Adrenal gland (tissue), 12 donors: ENCODE data around the gene ERCC6L. TPM values are rescaled to one million over a fixed set of nuclear protein-coding genes. Genes with fewer than 3 reads are reported as not detected.

Experiments used
- DNase-seq, 7 donors: peaks; one replicate each; pipeline ENCODE4 v3.0.0-alpha.2; 2019 to 2020
- H3K27ac ChIP-seq, 5 donors: fragments of 200-600 bp; sonication (generic) in 4 of 5; 1 replicate in 3 of 5; 2 replicates in 2 of 5; pipeline versions ENCODE4 v1.5.1 to v1.8.0; 2016 to 2020; ENCODE audit warnings: mild to moderate bottlenecking in 1 of 5
- H3K27me3 ChIP-seq: fragments of 200-600 bp; 2 replicates; pipeline ENCODE4 v1.8.0; 2021
- H3K36me3 ChIP-seq, 2 donors: fragments of 200-600 bp; replicated peaks in 1 of 2; 1 replicate in 1 of 2; 2 replicates in 1 of 2; pipeline versions ENCODE4 v1.5.1 to v1.8.0; 2018 to 2022
- H3K4me1 ChIP-seq, 2 donors: fragments of 200-600 bp; replicated peaks in 1 of 2; 1 replicate in 1 of 2; 2 replicates in 1 of 2; pipeline versions ENCODE4 v1.5.1 to v1.8.0; 2018 to 2021
- H3K4me3 ChIP-seq, 4 donors: fragments of 200-600 bp; sonication (generic) in 3 of 4; one replicate each; pipeline ENCODE4 v1.5.1; 2016 to 2018
- H3K9me3 ChIP-seq, 3 donors: fragments of 200-600 bp; sonication (generic) in 1 of 3; replicated peaks in 1 of 3; 1 replicate in 2 of 3; 2 replicates in 1 of 3; pipeline versions ENCODE4 v1.5.1 to v1.8.0; 2016 to 2021
- CTCF ChIP-seq, 6 experiments: fragments of 450-650 bp in 4 of 6; fragments of 200-600 bp in 2 of 6; sonication (generic) in 1 of 6; IDR thresholded peaks; 1 replicate in 5 of 6; 2 replicates in 1 of 6; pipeline versions ENCODE4 v1.5.1 to v1.8.0; 2016 to 2021; ENCODE audit warnings: antibody characterized with exemption in 6 of 6, mild to moderate bottlenecking in 2 of 6, moderate library complexity in 1 of 6
- POLR2A ChIP-seq, 2 donors: fragments of 450-650 bp; IDR thresholded peaks; one replicate each; pipeline ENCODE4 v1.6.1; 2017; ENCODE audit warnings: antibody characterized with exemption in 2 of 2, mild to moderate bottlenecking in 2 of 2, moderate library complexity in 1 of 2
- WGBS, 4 donors: extraction: QIAGEN DNeasy Blood & Tissue Kit in 2 of 4; methylation state at CpG; one replicate each; pipeline versions ENCODE4 v1.1.5 to v1.1.7; 2013 to 2017; 5-methylcytosine and 5-hydroxymethylcytosine counted together
- intact Hi-C, 2 donors: fragments of 100-400 bp; cut with DNase I; formaldehyde crosslinking; loops; one replicate each; pipeline versions ENCODE4 v1.14.1 to v1.15.0; 2022 to 2023
- polyA plus RNA-seq, 3 donors: library from polyadenylated mRNA; stranded (reverse); fragments of 200-250 nt in 2 of 3; fragments of 350-450 nt in 1 of 3; fragmentation: Illumina TruSeq in 1 of 3; extraction: RNeasy Lipid Tissue Mini Kit (QIAGEN cat#74804) in 1 of 3; gene quantifications; one replicate each; pipeline ENCODE4 v1.2.3, GENCODE V29; 2013 to 2014
- total RNA-seq, 9 donors: library from RNA; depleted of rRNA in 4 of 9; stranded (reverse); fragments of >200 nt in 4 of 9; fragments of 120-200 nt in 1 of 9; fragmentation: NEBNext Ultra II Directional in 1 of 9; extraction: Animal tissue kit (Norgen Biotek cat#: 25700) in 1 of 9; gene quantifications; one replicate each; pipeline versions ENCODE4 v1.1.0 to v1.2.4, GENCODE V29; 2013 to 2023
- donor health status: healthy with polysubstance abuse.
- donor health status: Bipolar disorder and iron deficiency.
- donor health status: DM: yes; HTN: yes; CAD: no.
- donor health status: DM: no; HTN: no; CAD: no.
- donor health status: DM: no; HTN: no; CAD: no.
- donor health status: DM: yes; HTN: yes; CAD: no.

ERCC6L gene
- total and polyA plus RNA-seq, 12 donors: 0.08 to 1.8 (median 0.15) TPM; not detected in 4

- DNase-seq: no peak
- Histone ChIP-seq H3K4me3 (no peak overlapping the region), H3K36me3 (no peaks in the 10 kb centered on the region), H3K4me1 (no peaks in the 10 kb centered on the region), H3K9me3 (no peaks in the 10 kb centered on the region), H3K27ac (no peak overlapping the region), H3K27me3 (peaks cover 13% of the 10 kb centered on the region)
- TF ChIP-seq CTCF (IDR thresholded peaks at IDR 0.05) (no peak), POLR2A (IDR thresholded peaks at IDR 0.05) (no peak)
- intact Hi-C loops: no loop called here
- WGBS, 4 donors: 82 to 95% (median 88%) methylated on average over 4 to 7 of the region's 7 CpGs
These were observed 17.0 kb upstream of the ERCC6L start for GRCh38 chrX:72255864-72256263.

GRCh38 chrX:72255445-72255844 lies 16.6 kb upstream of the ERCC6L start:
- H3K4me1 ChIP-seq: no peaks in the 10 kb centered on the region
- no peak for TF ChIP-seq POLR2A (IDR thresholded peaks at IDR 0.05)
- no peak for TF ChIP-seq CTCF (IDR thresholded peaks at IDR 0.05)
- H3K4me3 ChIP-seq: no peak overlapping the region
- no peaks in the 10 kb centered on the region for H3K9me3 ChIP-seq
- H3K27me3 ChIP-seq: peaks cover 13% of the 10 kb centered on the region
- 27 to 45% (median 41%) methylated on average over 5 to 24 of the region's 24 CpGs for WGBS, 4 donors
- DNase-seq: peak in 1 of 7 donors; percentile 64
- intact Hi-C loops: no loop called here
- no peaks in the 10 kb centered on the region for H3K36me3 ChIP-seq
- no peak overlapping the region for H3K27ac ChIP-seq

DNA sequence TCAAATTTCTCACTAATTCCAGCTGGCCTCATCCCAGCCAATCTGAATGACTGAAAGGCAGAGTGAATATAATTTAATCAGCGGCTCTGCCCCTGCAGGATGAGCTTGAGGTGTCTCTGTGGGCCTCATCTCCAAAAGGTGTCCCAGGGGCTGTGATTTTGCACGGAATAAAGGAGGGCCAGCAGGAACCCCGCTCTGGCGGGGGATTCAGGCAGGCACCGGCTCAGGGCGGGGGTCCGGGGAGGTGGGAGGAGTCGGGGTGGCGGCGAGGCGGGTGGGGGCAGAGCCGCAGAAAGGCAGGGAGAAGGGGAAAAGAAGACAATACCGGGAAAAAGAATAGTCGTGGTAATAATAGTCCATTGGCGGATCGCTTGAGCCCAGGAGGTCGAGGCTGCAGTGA lies 16.0 kb upstream of the ERCC6L start:
- H3K4me1 ChIP-seq: no peaks in the 10 kb centered on the region
- TF ChIP-seq POLR2A (IDR thresholded peaks at IDR 0.05): no peak
- TF ChIP-seq CTCF (IDR thresholded peaks at IDR 0.05): no peak
- WGBS, 4 donors: 28 to 56% (median 35%) methylated on average over 4 to 17 of the region's 17 CpGs
- intact Hi-C loops: no loop called here
- no peak overlapping the region for H3K4me3 ChIP-seq
- no peaks in the 10 kb centered on the region for H3K36me3 ChIP-seq
- H3K27ac ChIP-seq: no peak overlapping the region
- peaks cover 13% of the 10 kb centered on the region for H3K27me3 ChIP-seq
- no peaks in the 10 kb centered on the region for H3K9me3 ChIP-seq
- DNase-seq: no peak

GRCh38 chrX:72253686-72254085 lies 14.9 kb upstream of the ERCC6L start:
- H3K9me3 ChIP-seq: no peaks in the 10 kb centered on the region
- intact Hi-C loops: no loop called here
- H3K4me1 ChIP-seq: no peaks in the 10 kb centered on the region
- TF ChIP-seq POLR2A (IDR thresholded peaks at IDR 0.05): no peak
- H3K36me3 ChIP-seq: no peaks in the 10 kb centered on the region
- H3K4me3 ChIP-seq: no peak overlapping the region
- H3K27me3 ChIP-seq: peaks cover 13% of the 10 kb centered on the region
- no peak for DNase-seq
- H3K27ac ChIP-seq: no peak overlapping the region

DNA sequence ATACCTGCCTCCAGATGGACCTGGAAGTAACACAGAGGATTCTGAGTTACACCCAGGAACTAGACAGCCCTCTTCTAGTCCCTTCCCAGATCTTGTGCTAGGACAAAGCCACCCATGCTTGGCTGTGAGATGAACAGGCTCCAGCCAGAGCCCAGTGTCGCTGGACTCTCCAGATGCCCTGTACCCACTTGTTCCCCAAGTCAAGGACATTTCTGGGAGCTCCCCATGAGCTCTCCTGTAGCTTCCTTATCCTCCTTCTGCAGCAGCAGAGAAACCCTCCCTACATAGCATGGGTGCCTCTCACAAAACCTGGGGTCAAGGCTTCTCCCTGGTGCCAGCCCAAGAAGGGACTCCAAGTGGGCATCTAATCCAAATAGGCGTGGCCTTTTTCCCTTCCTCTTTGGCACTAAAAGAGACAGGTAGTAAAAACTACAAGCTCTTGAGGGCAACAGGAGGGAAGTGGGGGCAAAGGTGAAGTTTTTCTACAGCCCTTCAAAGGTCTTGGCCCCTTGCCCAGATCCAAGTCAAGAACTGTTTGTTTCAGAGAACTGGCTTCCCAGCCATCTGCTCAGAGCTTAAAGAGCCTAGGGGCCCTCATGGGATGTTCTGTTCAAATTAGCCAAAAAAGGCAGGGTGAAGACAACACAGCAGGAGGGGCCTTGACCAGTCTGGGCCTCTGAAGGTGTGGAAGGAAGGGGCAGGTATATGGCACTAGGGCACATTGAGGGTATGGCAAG lies 8.5 kb upstream of the ERCC6L start:
- Histone ChIP-seq H3K27ac (no peak overlapping the region), H3K4me1 (no peaks in the 10 kb centered on the region), H3K4me3 (no peak overlapping the region), H3K36me3 (no peaks in the 10 kb centered on the region), H3K9me3 (no peaks in the 10 kb centered on the region), H3K27me3 (peaks cover 6% of the 10 kb centered on the region)
- peak in 4 of 7 donors; percentile 33 to 55 (median 34) for DNase-seq
- 67 to 80% (median 79%) methylated on average over 2 of the region's 2 CpGs; no CpG with 5 or more reads in 1 of the 4 donors for WGBS, 4 donors
- intact Hi-C loops: no loop called here
- TF ChIP-seq POLR2A (IDR thresholded peaks at IDR 0.05): no peak
- TF ChIP-seq CTCF (IDR thresholded peaks at IDR 0.05): no peak
